HFF-Myc (cell line): ENCODE results near the gene D2HGDH.
"Not testable (repeated sequence)": the region's sequence is repeated elsewhere in the genome, so short reads cannot be mapped to it uniquely, and the experiment has no call there.

Experiments used
- DNase-seq: peaks from one replicate; pipeline ENCODE4 v3.0.0-alpha.2; 2011; ENCODE audit warnings: low read depth; ENCODE audit errors: extremely low read depth
- H3K4me3 ChIP-seq: replicated peaks from 2 replicates; pipeline ENCODE4 v1.5.1; 2011; ENCODE audit warnings: low read depth, mild to moderate bottlenecking, control low read depth, low read length
- CTCF ChIP-seq: IDR thresholded peaks from 2 replicates; pipeline ENCODE4 v1.5.1; 2012; ENCODE audit warnings: mild to moderate bottlenecking, low read depth, low read length, control low read depth; ENCODE audit errors: missing control alignments

D2HGDH gene

GRCh38 chr2:241776336-241777169 lies 42.1 kb downstream of the D2HGDH start, which contains the start of gene GAL3ST2:
Gene GAL3ST2 (plus strand): TSS chr2:241776822. CDS start chr2:241776956, 134 bp downstream.
- H3K4me3 ChIP-seq, result no peak within 1 kb of the TSS
- DNase-seq, result no peak
- no peak for TF ChIP-seq CTCF

- TF ChIP-seq CTCF, result no peak
- H3K4me3 ChIP-seq, result no peak overlapping the region
- DNase-seq, result no peak
These were observed 42.8 kb downstream of the D2HGDH start for GRCh38 chr2:241777170-241777685.

GRCh38 chr2:241777686-241778627 lies 43.5 kb downstream of the D2HGDH start:
- DNase-seq, result no peak
- TF ChIP-seq CTCF, result no peak
- H3K4me3 ChIP-seq, result no peak overlapping the region

- H3K4me3 ChIP-seq, result no peak overlapping the region
- TF ChIP-seq CTCF, result no peak
- no peak for DNase-seq
These were observed 46.6 kb downstream of the D2HGDH start for GRCh38 chr2:241780939-241781569.

- H3K4me3 ChIP-seq, DNase-seq: not testable (repeated sequence)
These were observed 47.6 kb downstream of the D2HGDH start for GRCh38 chr2:241782053-241782452.

GRCh38 chr2:241788135-241788534 lies 53.7 kb downstream of the D2HGDH start:
- TF ChIP-seq CTCF, result no peak
- H3K4me3 ChIP-seq, result no peak overlapping the region
- DNase-seq, result no peak
